Right renal cortex interstitium (tissue), 3 donors: ENCODE data around the gene ARMH3. TPM values are rescaled to one million over a fixed set of nuclear protein-coding genes. Genes with fewer than 3 reads are reported as not detected.

ENCODE experiments used
- DNase-seq, 3 donors: peaks; one replicate each; pipeline ENCODE4 v3.0.0-alpha.2; 2013; ENCODE audit warnings: low read depth in 3 of 3, low spot score in 2 of 3
- polyA plus RNA-seq, 3 donors: library from polyadenylated mRNA; unstranded; fragments of 120-200 nt; gene quantifications; one replicate each; pipeline ENCODE4 v1.2.1, GENCODE V29; 2013; ENCODE audit not compliant: insufficient read length in 3 of 3

Gene ARMH3
- polyA plus RNA-seq, 3 donors = 19.1 to 20.6 (median 20.1) TPM

- DNase-seq = no peak
Observed at GRCh38 chr10:101875068-101875688, 180.8 kb downstream of the ARMH3 start.

GRCh38 chr10:101874252-101874651 lies 181.7 kb downstream of the ARMH3 start:
- no peak for DNase-seq

GRCh38 chr10:101867931-101868330 lies 188.0 kb downstream of the ARMH3 start:
- DNase-seq = no peak

- no peak for DNase-seq
Observed at GRCh38 chr10:101859530-101859929, 196.4 kb downstream of the ARMH3 start.

GRCh38 chr10:101858723-101859500 lies 197.1 kb downstream of the ARMH3 start:
- no peak for DNase-seq

- DNase-seq = no peak
Observed at GRCh38 chr10:101857802-101858476, 198.0 kb downstream of the ARMH3 start.

- no peak for DNase-seq
Observed at GRCh38 chr10:101856626-101857025, 199.3 kb downstream of the ARMH3 start.

GRCh38 chr10:101851411-101852116 lies 204.4 kb downstream of the ARMH3 start:
- no peak for DNase-seq

- no peak for DNase-seq
Observed at GRCh38 chr10:101850749-101851148, 205.2 kb downstream of the ARMH3 start.

GRCh38 chr10:101848894-101849351 lies 207.1 kb downstream of the ARMH3 start:
- no peak for DNase-seq

GRCh38 chr10:101848408-101848807 lies 207.6 kb downstream of the ARMH3 start:
- DNase-seq = no peak

GRCh38 chr10:101845893-101846292 lies 210.1 kb downstream of the ARMH3 start:
- DNase-seq = no peak

GRCh38 chr10:101843032-101844021 lies 212.6 kb downstream of the ARMH3 start, which contains the start of gene KCNIP2:
TSS of gene KCNIP2 (minus strand) at chr10:101843800. CDS start at chr10:101843568, 232 bp downstream.
- DNase-seq = no peak

GRCh38 chr10:101841826-101842225 lies 214.1 kb downstream of the ARMH3 start:
- DNase-seq = no peak

GRCh38 chr10:101840741-101841453 lies 215.1 kb downstream of the ARMH3 start:
- DNase-seq = peak in 2 of 3 donors; percentile 82 to 87

- DNase-seq = no peak
Observed at GRCh38 chr10:101840102-101840684, 215.8 kb downstream of the ARMH3 start.

GRCh38 chr10:101839416-101840063 lies 216.4 kb downstream of the ARMH3 start:
- no peak for DNase-seq

GRCh38 chr10:101839002-101839401 lies 217.0 kb downstream of the ARMH3 start:
- DNase-seq = no peak
